Fibroblast of lung (primary cell): ENCODE measurements around the gene UAP1L1.

Source experiments
- CTCF ChIP-seq, 2 donors: IDR thresholded peaks in 1 of 2; conservative IDR thresholded peaks in 1 of 2; 1 replicate in 1 of 2; 2 replicates in 1 of 2; pipeline ENCODE4 v1.5.1; 2011 to 2012; ENCODE audit warnings: low read length in 2 of 2, control low read depth in 1 of 2, inconsistent platforms in 1 of 2, low read depth in 1 of 2, mild to moderate bottlenecking in 1 of 2
- EZH2 ChIP-seq: IDR thresholded peaks from 2 replicates; pipeline ENCODE4 v1.5.1; 2012; ENCODE audit warnings: low read length, control low read depth, mild to moderate bottlenecking; ENCODE audit errors: missing control alignments

- TF ChIP-seq CTCF (conservative IDR thresholded peaks at IDR 0.05 in 1 of 2, IDR thresholded peaks at IDR 0.05 in 1 of 2; ENCODE audit: low read depth in 1 of 2, low read length in 2 of 2) (no peak), EZH2 (no peak)
Observed at GRCh38 chr9:137052293-137052692, 25.0 kb upstream of the UAP1L1 start.
